Epithelial cell of esophagus (primary cell): ENCODE measurements around the gene GLIPR2.

ENCODE experiments used
- DNase-seq: peaks from one replicate; pipeline ENCODE4 v3.0.0; 2010; ENCODE audit warnings: low read depth
- H3K4me3 ChIP-seq: 2 replicates; pipeline ENCODE4 v1.5.1; 2011; ENCODE audit warnings: mild to moderate bottlenecking, low read length, control low read depth
- TF ChIP-seq, protein P1 (sequence below): IDR thresholded peaks from 2 replicates; pipeline ENCODE4 v1.5.1; 2011; ENCODE audit warnings: low read depth, mild to moderate bottlenecking, low read length, control low read depth, inconsistent platforms; ENCODE audit not compliant: insufficient read depth; ENCODE audit errors: missing control alignments

GLIPR2 gene

DNA sequence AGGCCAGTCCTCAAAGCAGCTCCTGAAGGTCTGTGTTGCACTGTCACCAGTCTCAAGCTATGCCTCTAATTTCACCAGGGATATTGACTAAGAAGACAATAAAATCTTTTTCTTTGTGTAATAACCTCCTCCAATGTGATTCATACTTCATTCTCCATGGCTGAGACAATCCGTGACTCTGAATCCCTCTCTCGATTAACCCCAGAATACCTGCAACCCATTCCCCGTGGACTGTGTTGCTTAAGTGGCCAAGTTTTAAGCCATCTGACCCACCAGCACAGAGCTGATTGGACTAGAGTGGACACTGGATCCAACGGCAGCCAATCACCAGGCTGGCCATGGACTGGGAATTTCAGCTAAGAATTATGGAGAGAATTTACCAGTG is 27.2 kb downstream of the GLIPR2 start:
- TF ChIP-seq, protein P1, sequence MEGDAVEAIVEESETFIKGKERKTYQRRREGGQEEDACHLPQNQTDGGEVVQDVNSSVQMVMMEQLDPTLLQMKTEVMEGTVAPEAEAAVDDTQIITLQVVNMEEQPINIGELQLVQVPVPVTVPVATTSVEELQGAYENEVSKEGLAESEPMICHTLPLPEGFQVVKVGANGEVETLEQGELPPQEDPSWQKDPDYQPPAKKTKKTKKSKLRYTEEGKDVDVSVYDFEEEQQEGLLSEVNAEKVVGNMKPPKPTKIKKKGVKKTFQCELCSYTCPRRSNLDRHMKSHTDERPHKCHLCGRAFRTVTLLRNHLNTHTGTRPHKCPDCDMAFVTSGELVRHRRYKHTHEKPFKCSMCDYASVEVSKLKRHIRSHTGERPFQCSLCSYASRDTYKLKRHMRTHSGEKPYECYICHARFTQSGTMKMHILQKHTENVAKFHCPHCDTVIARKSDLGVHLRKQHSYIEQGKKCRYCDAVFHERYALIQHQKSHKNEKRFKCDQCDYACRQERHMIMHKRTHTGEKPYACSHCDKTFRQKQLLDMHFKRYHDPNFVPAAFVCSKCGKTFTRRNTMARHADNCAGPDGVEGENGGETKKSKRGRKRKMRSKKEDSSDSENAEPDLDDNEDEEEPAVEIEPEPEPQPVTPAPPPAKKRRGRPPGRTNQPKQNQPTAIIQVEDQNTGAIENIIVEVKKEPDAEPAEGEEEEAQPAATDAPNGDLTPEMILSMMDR = no peak
- DNase-seq = peak; percentile 40
- no peak overlapping the region for H3K4me3 ChIP-seq

DNA sequence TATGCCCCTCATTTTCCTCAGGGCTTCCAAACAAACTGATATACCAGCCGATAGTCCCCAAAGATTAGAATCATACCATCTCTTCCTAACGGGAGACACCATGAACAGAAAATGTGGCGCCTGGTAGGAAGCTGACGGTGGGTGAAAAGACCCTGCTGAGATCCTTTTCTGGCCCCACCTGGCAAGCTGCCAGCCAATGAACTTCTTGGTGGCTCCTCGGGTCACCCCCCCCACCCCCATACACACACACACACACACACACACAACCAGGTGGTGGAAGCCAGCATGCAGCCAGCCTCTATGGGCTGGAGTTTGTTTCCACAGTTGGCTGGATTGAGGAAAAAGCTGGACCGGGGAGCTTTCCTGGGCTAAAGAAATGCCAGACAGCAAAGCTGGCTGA is 27.8 kb downstream of the GLIPR2 start:
- TF ChIP-seq, protein P1 = no peak
- no peak for DNase-seq
- no peak overlapping the region for H3K4me3 ChIP-seq

DNA sequence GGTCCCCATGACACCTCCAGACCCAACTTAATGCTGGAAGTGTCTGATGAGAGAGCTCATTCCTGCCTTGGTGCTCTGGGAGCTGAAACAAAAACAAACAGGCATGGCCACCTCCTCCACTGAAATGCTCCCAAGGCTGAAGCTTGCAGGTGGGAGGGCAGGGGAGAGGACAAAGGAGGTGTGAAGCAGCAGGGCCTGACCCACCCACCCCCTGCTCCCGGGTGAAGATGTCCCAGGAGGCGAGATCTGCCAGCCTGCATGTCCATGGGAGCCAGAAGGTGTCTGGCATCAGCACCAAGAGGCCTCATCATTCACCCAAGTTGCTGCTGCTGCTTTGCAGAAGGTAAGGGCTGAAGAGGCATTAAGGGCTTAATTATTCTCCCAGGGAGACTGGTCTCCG is 28.5 kb downstream of the GLIPR2 start:
- TF ChIP-seq, protein P1 = no peak
- H3K4me3 ChIP-seq = no peak overlapping the region
- DNase-seq = no peak

DNA sequence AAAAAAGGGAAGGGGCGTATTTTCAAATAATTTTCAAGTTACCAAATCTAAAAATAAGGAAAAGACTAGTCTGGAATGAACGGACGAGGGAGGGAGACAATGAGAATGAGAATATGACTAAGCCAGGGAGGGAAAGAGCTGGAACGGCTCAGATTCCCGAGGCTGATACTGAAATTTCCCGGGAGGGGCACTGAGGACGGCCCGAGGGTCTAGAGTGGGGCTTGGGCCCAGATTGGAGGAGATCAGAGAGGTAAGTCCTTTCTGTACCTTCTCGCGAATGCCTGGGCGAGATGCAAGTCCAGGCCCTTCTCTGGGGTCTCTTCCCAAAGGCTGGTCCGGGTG is 29.3 kb downstream of the GLIPR2 start:
- H3K4me3 ChIP-seq = no peak overlapping the region
- DNase-seq = peak; percentile 33
- TF ChIP-seq, protein P1 = no peak

DNA sequence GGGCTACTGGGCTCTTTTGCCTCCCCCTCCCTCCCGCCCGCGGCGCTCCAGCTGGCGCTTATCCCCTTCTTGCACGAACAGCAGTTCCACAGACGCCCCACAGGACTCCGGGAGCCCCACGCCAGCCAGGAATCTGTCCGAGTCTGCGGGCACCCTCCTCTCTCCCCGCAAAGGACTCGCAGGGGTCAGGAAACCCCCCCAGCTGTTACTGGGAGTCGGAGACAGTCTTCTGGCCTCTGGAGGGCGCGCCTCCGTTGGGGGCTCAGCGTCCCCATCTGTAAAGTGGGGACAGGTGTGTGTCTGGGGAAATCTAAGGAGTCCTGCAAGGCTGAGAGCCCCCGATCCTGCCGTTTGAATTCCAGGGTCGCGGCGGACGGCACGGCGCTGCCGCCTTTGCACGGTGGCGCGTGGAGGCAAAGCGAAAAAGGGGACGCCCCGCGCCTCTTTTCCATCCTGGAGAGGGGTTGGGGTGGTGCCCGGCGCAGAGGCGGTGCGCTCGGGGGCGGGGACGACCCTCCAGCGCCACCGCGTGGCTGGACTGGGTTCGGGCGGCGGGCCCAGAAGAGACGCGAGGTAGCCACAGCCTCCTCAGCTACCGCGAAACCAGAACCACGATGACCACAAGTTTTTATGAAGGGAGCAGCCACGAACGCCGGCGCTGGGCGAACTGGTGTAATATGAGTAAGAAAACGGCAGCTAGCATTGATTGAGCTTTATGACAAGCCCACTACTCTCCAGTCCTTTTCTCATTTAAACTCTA is 29.8 kb downstream of the GLIPR2 start:
- peak overlapping the region; percentile 32 for H3K4me3 ChIP-seq
- peak; percentile 68 for DNase-seq
- TF ChIP-seq, protein P1 = peak; percentile 66

DNA sequence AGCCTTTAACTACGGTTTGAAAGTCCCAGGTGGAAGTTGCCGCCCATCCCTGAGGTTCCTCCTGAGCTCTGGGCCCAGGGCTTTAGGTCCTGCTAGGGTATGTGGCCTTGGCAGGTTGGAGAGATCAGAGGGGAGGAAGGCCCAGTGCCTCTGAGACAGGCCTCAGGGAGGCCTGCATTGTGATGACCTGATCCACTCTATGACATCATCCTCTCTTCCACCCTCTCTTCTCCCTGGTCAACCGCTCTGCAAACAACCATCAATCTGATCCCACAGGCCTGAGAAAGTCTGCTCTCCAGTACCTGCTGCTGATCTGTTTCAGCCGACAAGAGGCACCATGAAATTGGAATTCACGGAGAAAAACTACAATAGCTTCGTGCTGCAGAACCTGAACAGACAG is 32.6 kb downstream of the GLIPR2 start, which contains the start of gene CCIN:
Gene CCIN, plus strand, starts transcription at position 223 of the 400 bp plus-strand sequence. Its CDS starts 115 bp downstream, at position 338.
- no peak within 1 kb of the TSS for H3K4me3 ChIP-seq
- no peak for DNase-seq
- TF ChIP-seq, protein P1 = no peak

DNA sequence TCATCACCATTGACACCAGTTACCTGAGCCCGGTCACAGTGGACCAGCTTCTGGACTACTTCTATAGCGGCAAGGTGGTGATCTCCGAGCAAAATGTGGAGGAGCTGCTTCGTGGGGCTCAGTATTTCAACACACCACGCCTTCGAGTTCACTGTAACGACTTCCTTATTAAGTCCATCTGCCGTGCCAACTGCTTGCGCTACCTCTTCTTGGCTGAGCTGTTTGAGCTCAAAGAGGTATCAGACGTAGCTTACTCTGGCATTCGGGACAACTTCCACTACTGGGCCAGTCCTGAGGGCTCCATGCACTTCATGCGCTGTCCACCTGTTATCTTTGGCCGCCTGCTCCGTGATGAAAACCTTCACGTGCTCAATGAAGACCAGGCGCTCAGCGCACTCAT is 33.2 kb downstream of the GLIPR2 start:
- DNase-seq = no peak
- TF ChIP-seq, protein P1 = no peak
- no peak overlapping the region for H3K4me3 ChIP-seq
